RWPE1 (cell line): ENCODE results near the gene STEAP2.

Experiments
- CTCF ChIA-PET: fragments of 350-600 bp; sonication (Branson Sonifier 250); formaldehyde crosslinking; extraction: SDS; loops from one replicate; lab custom pipeline; 2021; lab: Yijun Ruan, JAX
- POLR2A ChIA-PET: fragments of 400-600 bp; formaldehyde crosslinking; extraction: SDS; loops from one replicate; lab custom pipeline; 2020; ENCODE audit warnings: antibody characterized with exemption; ENCODE audit not compliant: low non-redundant PET; lab: Yijun Ruan, JAX
- DNase-seq: peaks from one replicate; pipeline ENCODE4 v3.0.0; 2012; ENCODE audit warnings: low spot score
- H3K27ac ChIP-seq: fragments of 450-650 bp; 2 replicates; pipeline ENCODE4 v1.5.1; 2017
- CTCF ChIP-seq: fragments of 450-650 bp; conservative IDR thresholded peaks from 2 replicates; pipeline ENCODE4 v1.5.1; 2017; ENCODE audit warnings: low read depth, mild to moderate bottlenecking

Gene STEAP2

GRCh38 chr7:90225601-90226000 is 14.1 kb downstream of the STEAP2 start:
- ChIA-PET CTCF (no interaction called here), POLR2A (no interaction called here)
- no peak overlapping the region for H3K27ac ChIP-seq
- no peak for DNase-seq
- no peak for TF ChIP-seq CTCF

- no peak for TF ChIP-seq CTCF
- DNase-seq: no peak
- no peak overlapping the region for H3K27ac ChIP-seq
- POLR2A ChIA-PET: no interaction called here
- CTCF ChIA-PET: interaction anchor here (1.2 kb wide), 1 partner anchor 807 kb away, joined by 4 read pairs; no protein-coding TSS in a partner anchor
Observed at GRCh38 chr7:90227259-90227658, 15.7 kb downstream of the STEAP2 start.

GRCh38 chr7:90229682-90230081 is 18.1 kb downstream of the STEAP2 start:
- no peak for DNase-seq
- ChIA-PET POLR2A (no interaction called here), CTCF (interaction anchor here (0.6 kb wide), 1 partner anchor 1547 kb away, joined by 3 read pairs; no protein-coding TSS in a partner anchor)
- TF ChIP-seq CTCF: no peak
- H3K27ac ChIP-seq: no peak overlapping the region

- POLR2A ChIA-PET: no interaction called here
- no peak overlapping the region for H3K27ac ChIP-seq
- CTCF ChIA-PET: no interaction called here
- TF ChIP-seq CTCF: no peak
- DNase-seq: no peak
Observed at GRCh38 chr7:90230834-90231233, 19.3 kb downstream of the STEAP2 start.

GRCh38 chr7:90231304-90231703 is 19.8 kb downstream of the STEAP2 start:
- ChIA-PET POLR2A (no interaction called here), CTCF (no interaction called here)
- TF ChIP-seq CTCF: no peak
- DNase-seq: no peak
- no peak overlapping the region for H3K27ac ChIP-seq

- ChIA-PET CTCF (no interaction called here), POLR2A (no interaction called here)
- TF ChIP-seq CTCF: no peak
- H3K27ac ChIP-seq: no peak overlapping the region
- no peak for DNase-seq
Observed at GRCh38 chr7:90232430-90232829, 20.9 kb downstream of the STEAP2 start.

GRCh38 chr7:90233569-90233968 is 22.0 kb downstream of the STEAP2 start:
- ChIA-PET CTCF (no interaction called here), POLR2A (no interaction called here)
- DNase-seq: no peak
- no peak overlapping the region for H3K27ac ChIP-seq
- TF ChIP-seq CTCF: no peak
